ENCODE measurements around the gene TBK1.

TBK1 gene

GRCh38 chr12:64457923-64458322 lies 6.0 kb downstream of the TBK1 start:
- TF ChIP-seq CTCF (IDR thresholded peaks at IDR 0.05; ENCODE audit: control insufficient read depth, insufficient read depth, low read depth, low read length, missing control alignments), result no peak
- H3K4me3 ChIP-seq (ENCODE audit: control insufficient read depth, low read depth, low read length), result no peak overlapping the region
- DNase-seq (ENCODE audit: low read depth), result no peak

GRCh38 chr12:64459394-64459891 lies 7.5 kb downstream of the TBK1 start:
- no peak for DNase-seq (ENCODE audit: low read depth)
- no peak for TF ChIP-seq CTCF (IDR thresholded peaks at IDR 0.05; ENCODE audit: control insufficient read depth, insufficient read depth, low read depth, low read length, missing control alignments)
- no peak overlapping the region for H3K4me3 ChIP-seq (ENCODE audit: control insufficient read depth, low read depth, low read length)

- peak; percentile 81 for DNase-seq (ENCODE audit: low read depth)
- TF ChIP-seq CTCF (IDR thresholded peaks at IDR 0.05; ENCODE audit: control insufficient read depth, insufficient read depth, low read depth, low read length, missing control alignments), result no peak
These were observed 9.9 kb downstream of the TBK1 start for GRCh38 chr12:64461634-64462414.

GRCh38 chr12:64466178-64466577 lies 14.3 kb downstream of the TBK1 start:
- TF ChIP-seq CTCF (IDR thresholded peaks at IDR 0.05; ENCODE audit: control insufficient read depth, insufficient read depth, low read depth, low read length, missing control alignments), result no peak
- DNase-seq (ENCODE audit: low read depth), result no peak
- H3K4me3 ChIP-seq (ENCODE audit: control insufficient read depth, low read depth, low read length), result no peak overlapping the region

More at GRCh38 chr12:64461634-64462414, 9.9 kb downstream of the TBK1 start:
- H3K4me3 ChIP-seq (ENCODE audit: control insufficient read depth, low read depth, low read length), result no peak overlapping the region

- no peak for TF ChIP-seq CTCF (IDR thresholded peaks at IDR 0.05; ENCODE audit: control insufficient read depth, insufficient read depth, low read depth, low read length, missing control alignments)
- DNase-seq (ENCODE audit: low read depth), result no peak
- H3K4me3 ChIP-seq (ENCODE audit: control insufficient read depth, low read depth, low read length), result no peak overlapping the region
These were observed 17.0 kb downstream of the TBK1 start for GRCh38 chr12:64468966-64469365.

GRCh38 chr12:64469455-64470142 lies 17.7 kb downstream of the TBK1 start:
- H3K4me3 ChIP-seq (ENCODE audit: control insufficient read depth, low read depth, low read length), result no peak overlapping the region
- no peak for DNase-seq (ENCODE audit: low read depth)
- TF ChIP-seq CTCF (IDR thresholded peaks at IDR 0.05; ENCODE audit: control insufficient read depth, insufficient read depth, low read depth, low read length, missing control alignments), result no peak

Measured in AG09309 (cell line).